Common myeloid progenitor, CD34-positive (primary cell): ENCODE data around the gene SACM1L.

Experiments used
- CTCF ChIA-PET: fragments of 350-600 bp; sonication (Branson Sonifier 250); formaldehyde crosslinking; loops from one replicate; lab custom pipeline; 2021; ENCODE audit warnings: antibody characterized with exemption; lab: Charles Lee
- POLR2A ChIA-PET: fragments of 350-600 bp; sonication (Branson Sonifier 250); formaldehyde crosslinking; loops from one replicate; lab custom pipeline; 2021; ENCODE audit warnings: antibody characterized with exemption; lab: Charles Lee
- DNase-seq, 3 donors: peaks; one replicate each; pipeline versions ENCODE4 v3.0.0 to v3.0.0-alpha.2; 2013
- H3K27ac ChIP-seq, 2 experiments: 1 replicate in 1 of 2; 2 replicates in 1 of 2; pipeline ENCODE4 v1.7.0; 2013; ENCODE audit warnings: inconsistent platforms in 2 of 2, low read length in 2 of 2, mild to moderate bottlenecking in 2 of 2, low read depth in 1 of 2, moderate library complexity in 1 of 2; ENCODE audit not compliant: severe bottlenecking in 2 of 2, insufficient read depth in 1 of 2, poor library complexity in 1 of 2
- H3K27me3 ChIP-seq, 5 experiments: replicated peaks in 2 of 5; 1 replicate in 3 of 5; 2 replicates in 2 of 5; pipeline versions ENCODE4 v1.6.1 to v1.7.0; 2013; ENCODE audit warnings: low read length in 4 of 5, mild to moderate bottlenecking in 2 of 5, moderate library complexity in 2 of 5, inconsistent platforms in 1 of 5; ENCODE audit not compliant: insufficient read depth in 5 of 5, control insufficient read depth in 4 of 5
- H3K36me3 ChIP-seq, 4 experiments: 1 replicate in 2 of 4; 2 replicates in 2 of 4; pipeline versions ENCODE4 v1.6.1 to v1.7.0; 2013; ENCODE audit warnings: low read length in 3 of 4, control low read depth in 1 of 4, mild to moderate bottlenecking in 1 of 4; ENCODE audit not compliant: control insufficient read depth in 4 of 4, insufficient read depth in 4 of 4
- H3K4me1 ChIP-seq, 4 experiments: 1 replicate in 3 of 4; 2 replicates in 1 of 4; pipeline versions ENCODE4 v1.6.1 to v1.7.1; 2013; ENCODE audit warnings: low read length in 3 of 4, mild to moderate bottlenecking in 3 of 4, control low read depth in 1 of 4, inconsistent platforms in 1 of 4, moderate library complexity in 1 of 4; ENCODE audit not compliant: control insufficient read depth in 4 of 4, insufficient read depth in 4 of 4; ENCODE audit errors: control extremely low read depth in 1 of 4
- H3K4me3 ChIP-seq, 7 experiments: 1 replicate in 4 of 7; 2 replicates in 3 of 7; pipeline versions ENCODE4 v1.5.1 to v1.7.0; 2013; ENCODE audit warnings: mild to moderate bottlenecking in 7 of 7, low read length in 6 of 7, moderate library complexity in 6 of 7, inconsistent platforms in 2 of 7, low read depth in 2 of 7, control low read depth in 1 of 7; ENCODE audit not compliant: insufficient read depth in 4 of 7, control insufficient read depth in 1 of 7; ENCODE audit errors: extremely low read depth in 1 of 7
- H3K9me3 ChIP-seq, 5 experiments: 1 replicate in 4 of 5; 2 replicates in 1 of 5; pipeline versions ENCODE4 v1.6.1 to v1.7.1; 2013; ENCODE audit warnings: low read length in 4 of 5, mild to moderate bottlenecking in 2 of 5, inconsistent platforms in 1 of 5, low read depth in 1 of 5, moderate library complexity in 1 of 5; ENCODE audit not compliant: control insufficient read depth in 4 of 5, insufficient read depth in 2 of 5; ENCODE audit errors: control extremely low read depth in 1 of 5
- WGBS: methylation state at CpG from one replicate; pipeline ENCODE4 v1.1.5; 2013; ENCODE audit not compliant: insufficient coverage; 5-methylcytosine and 5-hydroxymethylcytosine counted together

The SACM1L gene

GRCh38 chr3:45655906-45656305, 33.3 kb upstream of the SACM1L start:
- no CpG with 5 or more reads among the region's 2 CpGs for WGBS
- H3K4me1 ChIP-seq, result peaks cover 3 to 36% (median 24%) of the 10 kb centered on the region in 4 experiments
- ChIA-PET POLR2A (interaction anchor here (1.1 to 1.3 kb wide), 2 partner anchors 26 to 105 kb away, joined by 3 to 5 read pairs; no protein-coding TSS in a partner anchor), CTCF (interaction anchor here (0.7 to 7.6 kb wide), 30 partner anchors 10 to 639 kb away, joined by 3 to 80 read pairs (median 4); partner anchors contain the start of gene LIMD1)
- peaks cover 0 to 6% (median 2%) of the 10 kb centered on the region in 4 experiments for H3K36me3 ChIP-seq
- H3K4me3 ChIP-seq, result no peak overlapping the region
- DNase-seq, result no peak
- H3K9me3 ChIP-seq, result no peaks in the 10 kb centered on the region
- no peaks in the 10 kb centered on the region for H3K27me3 ChIP-seq
- H3K27ac ChIP-seq, result no peak overlapping the region

GRCh38 chr3:45656575-45657363, 32.4 kb upstream of the SACM1L start:
- Histone ChIP-seq H3K4me1 (peaks cover 3 to 36% (median 24%) of the 10 kb centered on the region in 4 experiments), H3K27ac (no peak overlapping the region), H3K36me3 (peaks cover 0 to 6% (median 3%) of the 10 kb centered on the region in 4 experiments), H3K9me3 (no peaks in the 10 kb centered on the region), H3K27me3 (no peaks in the 10 kb centered on the region), H3K4me3 (no peak overlapping the region)
- ChIA-PET POLR2A (interaction anchor here (1.1 to 1.3 kb wide), 2 partner anchors 27 to 106 kb away, joined by 3 to 5 read pairs; no protein-coding TSS in a partner anchor), CTCF (interaction anchor here (0.5 to 7.6 kb wide), 33 partner anchors 9 to 640 kb away, joined by 3 to 80 read pairs (median 4); partner anchors contain the start of gene LIMD1)
- DNase-seq, result peak; percentile 93 to 98 (median 97)
- WGBS, result 50% methylated on average over 9 of the region's 14 CpGs

- peaks cover 3 to 36% (median 23%) of the 10 kb centered on the region in 4 experiments for H3K4me1 ChIP-seq
- POLR2A ChIA-PET, result interaction anchor here (0.7 kb wide), 1 partner anchor 1982 kb away, joined by 3 read pairs; no protein-coding TSS in a partner anchor
Observed at GRCh38 chr3:45657853-45658252, 31.3 kb upstream of the SACM1L start.

GRCh38 chr3:45659661-45660566, 29.3 kb upstream of the SACM1L start:
- H3K27ac ChIP-seq, result no peak overlapping the region
- H3K9me3 ChIP-seq, result no peaks in the 10 kb centered on the region

More at GRCh38 chr3:45657853-45658252, 31.3 kb upstream of the SACM1L start:
- no CpG with 5 or more reads among the region's 4 CpGs for WGBS
- no peak for DNase-seq
- Histone ChIP-seq H3K9me3 (no peaks in the 10 kb centered on the region), H3K27me3 (no peaks in the 10 kb centered on the region), H3K27ac (no peak overlapping the region), H3K4me3 (no peak overlapping the region), H3K36me3 (peaks cover 0 to 6% (median 3%) of the 10 kb centered on the region in 4 experiments)
- CTCF ChIA-PET, result interaction anchor here (1.1 to 7.6 kb wide), 8 partner anchors 24 to 149 kb away, joined by 4 to 80 read pairs (median 8); partner anchors contain the start of gene LIMD1

GRCh38 chr3:45660567-45660901, 28.7 kb upstream of the SACM1L start:
- 98% methylated on average over 10 of the region's 11 CpGs for WGBS

More at GRCh38 chr3:45659661-45660566, 29.3 kb upstream of the SACM1L start:
- Histone ChIP-seq H3K4me3 (no peak overlapping the region), H3K4me1 (peaks cover 3 to 31% (median 20%) of the 10 kb centered on the region in 4 experiments), H3K27me3 (no peaks in the 10 kb centered on the region), H3K36me3 (peaks cover 0 to 6% (median 3%) of the 10 kb centered on the region in 4 experiments)
- WGBS, result 58% methylated on average over 11 of the region's 19 CpGs
- CTCF ChIA-PET, result interaction anchor here (0.6 to 9.3 kb wide), 50 partner anchors 10 to 668 kb away, joined by 3 to 163 read pairs (median 6); partner anchors contain the start of genes LIMD1 and SACM1L
- DNase-seq, result peak in 2 of 3 donors; percentile 28 to 43
- POLR2A ChIA-PET, result interaction anchor here (0.9 kb wide), 2 partner anchors 67 to 152 kb away, joined by 3 read pairs; no protein-coding TSS in a partner anchor

GRCh38 chr3:45664578-45664977, 24.6 kb upstream of the SACM1L start:
- Histone ChIP-seq H3K4me3 (peak overlapping the region; percentile 2 to 81 (median 62)), H3K27ac (peak overlapping the region; percentile 48 to 78), H3K36me3 (peaks cover 11 to 33% (median 20%) of the 10 kb centered on the region in 4 experiments), H3K27me3 (no peaks in the 10 kb centered on the region), H3K9me3 (no peaks in the 10 kb centered on the region), H3K4me1 (peaks cover 7 to 34% (median 21%) of the 10 kb centered on the region in 4 experiments)
- WGBS, result 0% methylated on average over 7 of the region's 10 CpGs
- ChIA-PET CTCF (interaction anchor here (1.0 to 9.3 kb wide), 8 partner anchors 9 to 156 kb away, joined by 3 to 163 read pairs (median 10); no protein-coding TSS in a partner anchor), POLR2A (no interaction called here)
- peak; percentile 85 to 95 (median 93) for DNase-seq

More at GRCh38 chr3:45660567-45660901, 28.7 kb upstream of the SACM1L start:
- no peak for DNase-seq
- Histone ChIP-seq H3K9me3 (no peaks in the 10 kb centered on the region), H3K27ac (no peak overlapping the region), H3K4me1 (peaks cover 7 to 31% (median 23%) of the 10 kb centered on the region in 4 experiments), H3K4me3 (no peak overlapping the region), H3K27me3 (no peaks in the 10 kb centered on the region), H3K36me3 (peaks cover 0 to 6% (median 3%) of the 10 kb centered on the region in 4 experiments)
- ChIA-PET CTCF (interaction anchor here (0.6 to 9.3 kb wide), 44 partner anchors 10 to 669 kb away, joined by 3 to 163 read pairs (median 6); partner anchors contain the start of genes LIMD1 and SACM1L), POLR2A (interaction anchor here (0.9 kb wide), 2 partner anchors 68 to 153 kb away, joined by 3 read pairs; no protein-coding TSS in a partner anchor)
